DOHH2 (cell line): ENCODE data around the gene STX12.
"Not testable (repeated sequence)": the region's sequence is repeated elsewhere in the genome, so short reads cannot be mapped to it uniquely, and the experiment has no call there.

Experiments
- H3F3A ChIP-seq: fragments of 200-600 bp; sonication (generic), shearing (Covaris generic); 2 replicates; pipeline ENCODE4 v1.6.0; 2016; ENCODE audit warnings: antibody characterized with exemption, mild to moderate bottlenecking; ENCODE audit not compliant: control insufficient read depth, insufficient read depth
- H3K27ac ChIP-seq: fragments of 200-600 bp; sonication (generic); 2 replicates; pipeline ENCODE4 v1.5.1; 2014; ENCODE audit warnings: low read depth, mild to moderate bottlenecking, low read length, moderate library complexity
- H3K27me3 ChIP-seq: fragments of 200-600 bp; sonication (generic); 2 replicates; pipeline ENCODE4 v1.6.1; 2014; ENCODE audit warnings: mild to moderate bottlenecking, low read length, mixed read lengths; ENCODE audit not compliant: control insufficient read depth
- H3K36me3 ChIP-seq: fragments of 200-600 bp; sonication (generic); 2 replicates; pipeline ENCODE4 v1.6.1; 2014; ENCODE audit warnings: mild to moderate bottlenecking, low read length, moderate library complexity, mixed read lengths; ENCODE audit not compliant: control insufficient read depth
- H3K4me1 ChIP-seq: fragments of 200-600 bp; sonication (generic); 2 replicates; pipeline ENCODE4 v1.6.1; 2014; ENCODE audit warnings: mild to moderate bottlenecking, low read length, mixed read lengths; ENCODE audit not compliant: control insufficient read depth
- H3K4me2 ChIP-seq: fragments of 200-600 bp; sonication (generic); 2 replicates; pipeline ENCODE4 v1.6.0; 2014; ENCODE audit warnings: mild to moderate bottlenecking, low read length, moderate library complexity
- H3K4me3 ChIP-seq: fragments of 200-600 bp; sonication (generic); 2 replicates; pipeline ENCODE4 v1.5.1; 2014; ENCODE audit warnings: mild to moderate bottlenecking, low read length, mixed read lengths
- H3K79me2 ChIP-seq: fragments of 200-600 bp; sonication (generic); 2 replicates; pipeline ENCODE4 v1.6.1; 2014; ENCODE audit warnings: mild to moderate bottlenecking, low read length, mixed read lengths; ENCODE audit not compliant: control insufficient read depth
- H3K9me2 ChIP-seq: fragments of 200-600 bp; sonication (generic); replicated peaks from 2 replicates; pipeline ENCODE4 v1.6.1; 2014; ENCODE audit warnings: mild to moderate bottlenecking, low read length, mixed read lengths; ENCODE audit not compliant: control insufficient read depth
- H3K9me3 ChIP-seq: fragments of 200-600 bp; sonication (generic); 2 replicates; pipeline ENCODE4 v1.6.1; 2014; ENCODE audit warnings: antibody characterized with exemption, low read length, mixed read lengths; ENCODE audit not compliant: control insufficient read depth, insufficient read depth
- H4K20me1 ChIP-seq: fragments of 200-600 bp; sonication (generic); 2 replicates; pipeline ENCODE4 v1.6.0; 2014; ENCODE audit warnings: low read depth, mild to moderate bottlenecking, antibody characterized with exemption, low read length, moderate library complexity; ENCODE audit not compliant: control insufficient read depth, insufficient read depth
- CTCF ChIP-seq: fragments of 200-600 bp; sonication (generic); IDR thresholded peaks from one replicate; pipeline ENCODE4 v1.5.1; 2014; ENCODE audit warnings: antibody characterized with exemption, mild to moderate bottlenecking, low read depth, low read length; ENCODE audit not compliant: poor library complexity, severe bottlenecking
- EZH2phosphoT487 ChIP-seq: fragments of 200-600 bp; sonication (generic); IDR thresholded peaks from 2 replicates; pipeline ENCODE4 v1.6.1; 2017; ENCODE audit warnings: borderline replicate concordance, mild to moderate bottlenecking, antibody characterized with exemption, low read length, moderate library complexity, mixed read lengths

Gene STX12

GRCh38 chr1:27795601-27796000 lies 22.6 kb downstream of the STX12 start:
- Histone ChIP-seq H3K4me1 (no peaks in the 10 kb centered on the region), H3K9me3 (no peaks in the 10 kb centered on the region), H3K4me3 (no peak overlapping the region), H3K27me3 (no peaks in the 10 kb centered on the region), H3K27ac (no peak overlapping the region), H4K20me1 (no peaks in the 10 kb centered on the region), H3F3A (peaks cover 4% of the 10 kb centered on the region; the same call in 1 of the 2 replicates), H3K36me3 (peaks cover 58% of the 10 kb centered on the region), H3K4me2 (no peak overlapping the region), H3K79me2 (no peaks in the 10 kb centered on the region), H3K9me2 (no peaks in the 10 kb centered on the region)
- TF ChIP-seq CTCF (no peak), EZH2phosphoT487 (no peak)

GRCh38 chr1:27804791-27805190 lies 31.8 kb downstream of the STX12 start:
- Histone ChIP-seq H3K36me3 (peaks cover 56% of the 10 kb centered on the region), H3K4me1 (no peaks in the 10 kb centered on the region), H4K20me1 (no peaks in the 10 kb centered on the region), H3F3A (peaks cover 6% of the 10 kb centered on the region; the same call in 1 of the 2 replicates), H3K79me2 (no peaks in the 10 kb centered on the region), H3K9me2 (no peaks in the 10 kb centered on the region), H3K27ac (no peak overlapping the region), H3K27me3 (no peaks in the 10 kb centered on the region), H3K4me3 (no peak overlapping the region), H3K4me2 (no peak overlapping the region), H3K9me3 (no peaks in the 10 kb centered on the region)
- TF ChIP-seq EZH2phosphoT487: no peak
- TF ChIP-seq CTCF: no peak

- no peaks in the 10 kb centered on the region for H3K9me2 ChIP-seq
- H3K4me1 ChIP-seq: no peaks in the 10 kb centered on the region
- H3K4me2 ChIP-seq: no peak overlapping the region
- H3F3A ChIP-seq: peaks cover 6% of the 10 kb centered on the region; the same call in 1 of the 2 replicates
- H3K9me3 ChIP-seq: no peaks in the 10 kb centered on the region
- no peaks in the 10 kb centered on the region for H4K20me1 ChIP-seq
- H3K79me2 ChIP-seq: no peaks in the 10 kb centered on the region
- H3K4me3 ChIP-seq: no peak overlapping the region
- peaks cover 42% of the 10 kb centered on the region for H3K36me3 ChIP-seq
- TF ChIP-seq CTCF: no peak
- no peak for TF ChIP-seq EZH2phosphoT487
- no peaks in the 10 kb centered on the region for H3K27me3 ChIP-seq
- H3K27ac ChIP-seq: no peak overlapping the region
Measured at GRCh38 chr1:27806758-27807157, 33.7 kb downstream of the STX12 start.

GRCh38 chr1:27807385-27807784 lies 34.4 kb downstream of the STX12 start:
- Histone ChIP-seq H3K9me2 (no peaks in the 10 kb centered on the region), H3K36me3 (peaks cover 40% of the 10 kb centered on the region), H3K27ac (no peak overlapping the region), H3K4me3 (no peak overlapping the region), H3K79me2 (no peaks in the 10 kb centered on the region), H3K27me3 (no peaks in the 10 kb centered on the region), H4K20me1 (no peaks in the 10 kb centered on the region), H3K4me1 (no peaks in the 10 kb centered on the region), H3F3A (peaks cover 6% of the 10 kb centered on the region; the same call in 1 of the 2 replicates), H3K4me2 (no peak overlapping the region), H3K9me3 (no peaks in the 10 kb centered on the region)
- TF ChIP-seq CTCF: no peak
- TF ChIP-seq EZH2phosphoT487: no peak

- not testable (repeated sequence) for H3K27me3 ChIP-seq, H3F3A ChIP-seq, H3K9me2 ChIP-seq, H3K4me1 ChIP-seq, H3K9me3 ChIP-seq, H3K79me2 ChIP-seq, H4K20me1 ChIP-seq, H3K4me2 ChIP-seq, H3K27ac ChIP-seq, H3K4me3 ChIP-seq
- H3K36me3 ChIP-seq: peaks cover 37% of the 10 kb centered on the region
Measured at GRCh38 chr1:27808131-27808530, 35.1 kb downstream of the STX12 start.
